Mucosa of descending colon (tissue), 3 donors: ENCODE data around the gene BGN. TPM values are rescaled to one million over a fixed set of nuclear protein-coding genes. Genes with fewer than 3 reads are reported as not detected.

Experiments used
- ATAC-seq: fragments of 200-7000 bp; cut with Tn5 transposase; one replicate; pipeline ENCODE4 v1.9.1; 2020; ENCODE audit warnings: mild to moderate bottlenecking, moderate library complexity
- DNase-seq, 3 donors: peaks; one replicate each; pipeline ENCODE4 v3.0.0-alpha.2; 2020
- H3K36me3 ChIP-seq: fragments of 200-600 bp; one replicate; pipeline ENCODE4 v1.8.0; 2021; ENCODE audit warnings: low read depth, mild to moderate bottlenecking
- H3K4me1 ChIP-seq: fragments of 200-600 bp; one replicate; pipeline ENCODE4 v1.8.0; 2021; ENCODE audit warnings: low read depth, mild to moderate bottlenecking
- H3K4me3 ChIP-seq: fragments of 200-600 bp; one replicate; pipeline ENCODE4 v1.8.0; 2021; ENCODE audit warnings: mild to moderate bottlenecking
- H3K9me3 ChIP-seq: fragments of 200-600 bp; one replicate; pipeline ENCODE4 v1.8.0; 2021; ENCODE audit warnings: mild to moderate bottlenecking
- CTCF ChIP-seq: fragments of 200-600 bp; IDR thresholded peaks from one replicate; pipeline ENCODE4 v1.8.0; 2022; ENCODE audit warnings: antibody characterized with exemption, mild to moderate bottlenecking
- intact Hi-C, 2 donors: fragments of 100-400 bp; cut with DNase I in 1 of 2; cut with micrococcal nuclease in 1 of 2; formaldehyde crosslinking; loops; one replicate each; pipeline versions ENCODE4 v1.11.0 to v1.11.1; 2022; cut with DNase I, micrococcal nuclease
- total RNA-seq, 3 donors: library from RNA; stranded (reverse); fragmentation: NEBNext Ultra II Directional in 2 of 3; extraction: Animal tissue kit (Norgen Biotek cat#: 25700) in 2 of 3; gene quantifications; one replicate each; pipeline versions ENCODE4 v1.2.1 to v1.2.4, GENCODE V29; 2021 to 2023
- donor health status: DM: no; HTN: no; CAD: no; lungs with moderate emphysema.
- donor health status: DM: no; HTN: no; CAD: no.
- donor health status: DM: no; HTN: yes; CAD: no.

Gene BGN
- total RNA-seq, 3 donors from 2014 or later: 3.5 to 21.8 (median 10.1) TPM

- ATAC-seq (no peak), DNase-seq (no peak)
- Histone ChIP-seq H3K4me3 (no peak overlapping the region), H3K36me3 (no peaks in the 10 kb centered on the region), H3K4me1 (no peaks in the 10 kb centered on the region), H3K9me3 (no peaks in the 10 kb centered on the region)
- no peak for TF ChIP-seq CTCF
- intact Hi-C loops: loop anchor here in 1 of 2 donors (10.0 kb wide), 1 partner anchor 465 kb away; no protein-coding TSS in a partner anchor
Observed at GRCh38 chrX:153499876-153500275, 5.1 kb downstream of the BGN start.

GRCh38 chrX:153500676-153501280 is 6.0 kb downstream of the BGN start:
- ATAC-seq (no peak), DNase-seq (no peak)
- no peaks in the 10 kb centered on the region for H3K36me3 ChIP-seq
- intact Hi-C loops: no loop called here
- no peaks in the 10 kb centered on the region for H3K4me1 ChIP-seq
- H3K4me3 ChIP-seq: no peak overlapping the region
- TF ChIP-seq CTCF: no peak
- no peaks in the 10 kb centered on the region for H3K9me3 ChIP-seq

- no peak for TF ChIP-seq CTCF
- Histone ChIP-seq H3K4me1 (no peaks in the 10 kb centered on the region), H3K4me3 (no peak overlapping the region), H3K36me3 (no peaks in the 10 kb centered on the region), H3K9me3 (no peaks in the 10 kb centered on the region)
- DNase-seq: no peak
- ATAC-seq: no peak
- intact Hi-C loops: no loop called here
Observed at GRCh38 chrX:153501530-153501929, 6.8 kb downstream of the BGN start.

- no peaks in the 10 kb centered on the region for H3K4me1 ChIP-seq
- no peak for ATAC-seq
- intact Hi-C loops: no loop called here
- DNase-seq: no peak
- no peak overlapping the region for H3K4me3 ChIP-seq
- no peaks in the 10 kb centered on the region for H3K9me3 ChIP-seq
- no peak for TF ChIP-seq CTCF
- H3K36me3 ChIP-seq: no peaks in the 10 kb centered on the region
Observed at GRCh38 chrX:153502131-153502530, 7.4 kb downstream of the BGN start.

- no peak for DNase-seq
- no peak for TF ChIP-seq CTCF
- Histone ChIP-seq H3K9me3 (no peaks in the 10 kb centered on the region), H3K4me3 (no peak overlapping the region), H3K36me3 (no peaks in the 10 kb centered on the region), H3K4me1 (no peaks in the 10 kb centered on the region)
- no peak for ATAC-seq
- intact Hi-C loops: no loop called here
Observed at GRCh38 chrX:153502796-153503195, 8.0 kb downstream of the BGN start.
